GM12873 (cell line): ENCODE data around the gene UBE2J1.

Source experiments
- TF ChIP-seq, protein P1 (sequence below): IDR thresholded peaks from 2 replicates; pipeline ENCODE4 v1.5.1; 2012; ENCODE audit warnings: low read depth, mild to moderate bottlenecking, moderate library complexity, low read length, control low read depth; ENCODE audit not compliant: insufficient read depth; ENCODE audit errors: missing control alignments

The UBE2J1 gene

DNA sequence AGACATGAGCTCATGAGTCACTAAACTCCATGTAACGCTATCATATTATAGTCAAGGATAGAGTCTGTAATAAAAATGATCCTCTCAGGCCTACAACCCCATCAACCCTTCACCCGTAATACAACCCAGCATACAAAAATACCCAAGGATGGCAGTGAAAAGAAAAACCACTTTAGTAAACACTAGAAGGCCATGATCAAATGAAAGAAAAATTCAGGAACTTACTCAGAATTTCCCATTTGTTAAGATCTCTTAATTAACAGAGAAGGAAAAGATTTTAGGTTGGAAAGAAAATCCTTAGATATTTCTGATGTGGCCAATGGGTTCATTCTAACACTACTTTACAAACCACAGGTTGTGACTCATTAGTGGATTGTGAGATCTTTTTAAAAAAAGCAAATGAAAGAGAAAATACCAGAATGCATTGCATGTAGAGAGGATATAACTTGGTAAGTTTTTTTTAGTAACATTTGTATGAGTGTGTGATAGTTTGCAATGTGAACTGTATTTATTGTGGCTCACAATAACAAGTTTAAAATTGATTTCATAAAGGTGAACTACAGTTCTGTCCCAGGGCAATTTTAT, 8.0 kb upstream of the UBE2J1 start:
- TF ChIP-seq, protein P1, sequence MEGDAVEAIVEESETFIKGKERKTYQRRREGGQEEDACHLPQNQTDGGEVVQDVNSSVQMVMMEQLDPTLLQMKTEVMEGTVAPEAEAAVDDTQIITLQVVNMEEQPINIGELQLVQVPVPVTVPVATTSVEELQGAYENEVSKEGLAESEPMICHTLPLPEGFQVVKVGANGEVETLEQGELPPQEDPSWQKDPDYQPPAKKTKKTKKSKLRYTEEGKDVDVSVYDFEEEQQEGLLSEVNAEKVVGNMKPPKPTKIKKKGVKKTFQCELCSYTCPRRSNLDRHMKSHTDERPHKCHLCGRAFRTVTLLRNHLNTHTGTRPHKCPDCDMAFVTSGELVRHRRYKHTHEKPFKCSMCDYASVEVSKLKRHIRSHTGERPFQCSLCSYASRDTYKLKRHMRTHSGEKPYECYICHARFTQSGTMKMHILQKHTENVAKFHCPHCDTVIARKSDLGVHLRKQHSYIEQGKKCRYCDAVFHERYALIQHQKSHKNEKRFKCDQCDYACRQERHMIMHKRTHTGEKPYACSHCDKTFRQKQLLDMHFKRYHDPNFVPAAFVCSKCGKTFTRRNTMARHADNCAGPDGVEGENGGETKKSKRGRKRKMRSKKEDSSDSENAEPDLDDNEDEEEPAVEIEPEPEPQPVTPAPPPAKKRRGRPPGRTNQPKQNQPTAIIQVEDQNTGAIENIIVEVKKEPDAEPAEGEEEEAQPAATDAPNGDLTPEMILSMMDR: no peak

DNA sequence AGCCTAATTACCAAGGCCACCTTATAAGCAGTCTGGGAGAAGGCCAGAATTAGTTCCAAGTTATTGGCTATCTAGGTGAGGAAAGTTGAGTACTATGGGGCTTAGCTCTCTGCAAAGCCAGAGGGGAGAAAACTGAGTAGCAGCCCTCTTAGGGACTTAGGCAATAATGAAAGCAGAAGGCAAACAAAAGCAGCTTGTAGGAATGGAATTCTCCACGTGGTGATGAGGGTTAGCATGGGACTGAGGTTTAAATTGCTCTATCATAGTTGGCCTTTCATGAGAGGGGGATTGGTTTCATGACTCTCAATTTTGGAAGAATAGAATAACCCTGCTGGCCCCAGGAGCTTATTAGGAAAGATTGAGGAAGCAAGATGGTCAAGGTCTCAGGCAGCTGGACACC, 7.0 kb upstream of the UBE2J1 start:
- TF ChIP-seq, protein P1: no peak

DNA sequence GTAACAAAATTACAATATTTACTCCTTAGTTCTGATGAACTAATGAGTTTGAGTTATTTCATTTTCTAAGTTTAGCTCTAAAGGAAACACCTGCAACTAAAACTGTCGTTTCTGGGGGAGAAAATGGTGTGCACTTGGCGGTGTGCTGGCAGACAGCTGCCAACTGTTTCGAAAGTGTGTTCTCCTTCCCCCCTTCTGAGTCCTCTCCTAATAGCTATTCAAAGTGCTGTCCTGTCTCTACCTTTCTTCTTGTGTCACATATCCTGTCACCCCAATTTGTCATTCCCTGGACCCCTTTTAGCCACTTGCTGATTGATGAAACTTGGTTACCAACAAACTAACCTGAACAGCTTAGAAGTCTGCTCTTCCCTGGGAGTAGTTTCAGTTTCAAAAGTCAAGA, 4.9 kb upstream of the UBE2J1 start:
- TF ChIP-seq, protein P1: no peak

DNA sequence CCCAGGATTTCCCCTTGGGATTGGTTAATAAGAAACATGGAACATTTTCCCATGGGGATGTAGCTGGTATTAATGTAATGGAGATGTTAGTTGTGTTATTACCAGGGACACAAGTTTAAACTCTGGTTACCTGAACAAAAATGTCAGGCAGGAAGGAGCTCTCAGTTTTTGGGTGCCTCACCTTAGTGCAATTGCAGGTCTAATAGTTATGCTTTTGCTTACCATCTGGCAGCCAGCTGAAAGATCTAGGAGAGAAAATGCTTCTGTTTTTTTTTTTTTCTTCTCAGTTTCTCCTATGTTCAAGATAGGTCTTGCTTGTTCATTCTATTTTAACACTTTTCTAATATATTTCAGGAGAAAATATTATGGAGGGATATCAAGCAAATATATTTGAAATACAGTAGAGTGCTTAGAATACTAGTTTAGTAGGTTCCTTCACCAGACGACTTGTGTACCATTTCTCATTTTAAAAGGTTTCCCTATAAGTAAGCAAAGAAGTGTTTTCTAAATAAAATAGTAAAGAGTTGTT, 4.2 kb upstream of the UBE2J1 start:
- TF ChIP-seq, protein P1: no peak

DNA sequence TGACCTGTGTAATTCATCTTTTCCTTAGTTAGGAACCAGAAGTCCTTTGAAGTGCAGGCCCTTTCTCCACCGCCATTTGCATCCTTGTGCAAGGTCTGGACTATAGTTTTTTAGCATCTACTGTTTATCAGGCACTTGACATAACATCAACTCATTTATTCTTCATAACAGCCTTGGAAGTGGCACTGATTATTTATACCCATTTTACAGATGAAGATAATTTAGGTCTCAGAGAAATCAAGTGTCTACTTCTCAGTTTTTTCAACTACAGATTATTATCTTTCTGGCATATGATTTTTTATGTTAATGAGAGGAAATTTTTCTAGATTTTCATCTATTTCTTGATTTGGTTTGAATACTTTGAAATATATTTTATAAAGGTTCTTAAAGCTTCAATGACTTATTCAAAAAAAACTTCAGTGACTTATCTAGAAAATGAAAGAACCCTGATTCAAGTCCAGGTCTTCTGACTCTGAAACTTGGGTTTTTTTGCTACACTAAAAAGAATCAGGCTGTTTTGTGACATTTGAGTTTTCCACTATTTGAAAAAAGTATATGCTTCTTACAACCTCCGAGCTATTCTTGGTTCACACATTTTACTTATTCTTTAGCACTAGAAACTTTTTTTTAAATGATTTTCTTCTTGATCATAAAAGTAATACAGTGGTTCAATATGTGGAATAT, 3.1 kb upstream of the UBE2J1 start:
- TF ChIP-seq, protein P1: no peak

DNA sequence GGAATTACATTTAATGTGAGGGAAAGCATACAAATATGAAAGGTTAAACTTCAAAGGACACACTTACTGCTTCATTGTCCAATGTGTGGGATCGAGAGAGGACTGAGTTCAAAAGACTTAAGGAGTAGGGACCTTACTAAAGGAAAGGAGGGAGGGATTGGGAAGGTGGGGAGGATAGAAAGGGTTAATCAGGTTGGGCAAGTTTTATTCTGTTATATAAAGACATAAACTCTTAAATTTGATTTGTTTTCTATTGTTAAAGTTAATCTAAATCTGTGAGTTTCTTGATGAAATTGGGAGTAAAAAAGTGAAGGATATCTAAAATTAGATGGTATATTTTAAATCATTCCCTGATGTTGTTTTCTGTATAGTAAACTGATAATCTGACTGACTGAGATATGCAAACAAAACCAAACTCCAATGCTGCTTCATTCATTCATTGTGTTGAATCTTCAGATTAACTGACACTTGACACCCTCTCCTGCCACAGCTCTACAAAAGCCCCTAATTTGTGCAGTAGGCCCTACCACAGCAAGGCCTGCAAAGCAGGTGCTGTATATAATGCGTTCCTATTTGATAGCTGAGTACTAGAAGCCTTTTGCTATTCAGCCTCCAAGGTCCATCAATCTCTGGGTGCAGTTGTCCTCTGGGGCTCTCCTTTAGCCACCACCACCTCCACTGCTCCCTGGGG, 1.3 kb upstream of the UBE2J1 start:
- TF ChIP-seq, protein P1: no peak

DNA sequence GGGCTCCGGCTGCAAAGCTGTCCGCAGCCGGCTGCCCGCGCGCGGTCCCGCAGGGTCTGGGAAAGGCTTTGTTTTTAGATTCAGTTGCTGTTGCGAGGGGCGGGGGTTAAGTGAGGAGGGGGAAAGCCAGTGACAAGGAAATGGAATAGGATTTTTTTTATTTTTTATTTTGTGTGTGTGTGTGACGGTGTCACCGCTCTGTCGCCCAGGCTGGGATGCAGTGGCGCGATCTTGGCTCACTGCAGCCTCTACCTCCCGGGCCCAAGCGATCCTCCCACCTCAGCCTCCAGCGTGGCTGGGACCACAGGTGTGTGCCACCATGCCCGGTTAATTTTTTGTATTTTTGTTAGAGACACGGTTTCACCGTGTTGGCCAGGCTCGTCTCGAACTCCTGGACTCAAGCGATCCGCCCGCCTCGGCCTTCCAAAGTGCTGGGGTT, 615 bp upstream of the UBE2J1 start:
- TF ChIP-seq, protein P1: no peak
